H9 (cell line): Measurements from ENCODE around the gene GFER. TPM values are rescaled to one million over a fixed set of nuclear protein-coding genes. Genes with fewer than 3 reads are reported as not detected.

Source experiments
- DNase-seq: peaks from one replicate; pipeline ENCODE4 v3.0.0-alpha.2; 2017
- H2AFZ ChIP-seq: one replicate; pipeline ENCODE4 v1.6.1; 2013; ENCODE audit warnings: mild to moderate bottlenecking, low read length, control low read depth, moderate library complexity
- H2AK5ac ChIP-seq: 2 replicates; pipeline ENCODE4 v1.6.1; 2013; ENCODE audit warnings: low read length, control low read depth, mixed read lengths; ENCODE audit not compliant: insufficient read length
- H2BK120ac ChIP-seq: one replicate; pipeline ENCODE4 v1.6.1; 2013; ENCODE audit warnings: low read depth, mild to moderate bottlenecking, low read length, control low read depth, inconsistent platforms; ENCODE audit not compliant: poor library complexity, severe bottlenecking
- H2BK12ac ChIP-seq: 2 replicates; pipeline ENCODE4 v1.6.1; 2013; ENCODE audit warnings: low read length, control low read depth, mixed read lengths, low read depth; ENCODE audit not compliant: insufficient read length
- H2BK15ac ChIP-seq: 2 replicates; pipeline ENCODE4 v1.6.1; 2013; ENCODE audit warnings: low read depth, low read length, control low read depth
- H2BK20ac ChIP-seq: one replicate; pipeline ENCODE4 v1.6.1; 2013; ENCODE audit warnings: low read depth, mild to moderate bottlenecking, low read length, control low read depth, inconsistent platforms; ENCODE audit not compliant: poor library complexity, severe bottlenecking
- H2BK5ac ChIP-seq: 2 replicates; pipeline ENCODE4 v1.6.1; 2013; ENCODE audit warnings: low read length, control low read depth, mixed read lengths; ENCODE audit not compliant: insufficient read length
- H3K14ac ChIP-seq: 2 replicates; pipeline ENCODE4 v1.6.1; 2013; ENCODE audit warnings: low read length, control low read depth; ENCODE audit not compliant: insufficient read depth
- H3K18ac ChIP-seq: 2 replicates; pipeline ENCODE4 v1.6.1; 2013; ENCODE audit warnings: low read depth, mild to moderate bottlenecking, mixed read lengths, low read length, control low read depth; ENCODE audit not compliant: insufficient read length
- H3K23ac ChIP-seq: 2 replicates; pipeline ENCODE4 v1.6.1; 2013; ENCODE audit warnings: low read length, control low read depth, mixed read lengths, low read depth; ENCODE audit not compliant: insufficient read length
- H3K23me2 ChIP-seq: 2 replicates; pipeline ENCODE4 v1.6.1; 2013; ENCODE audit warnings: low read depth, mild to moderate bottlenecking, mixed read lengths, low read length, control low read depth; ENCODE audit not compliant: insufficient read length, poor library complexity, severe bottlenecking
- H3K27ac ChIP-seq: 2 replicates; pipeline ENCODE4 v1.5.1; 2013; ENCODE audit warnings: low read length, control low read depth, mixed read lengths, low read depth; ENCODE audit not compliant: insufficient read length
- H3K27me3 ChIP-seq: 2 replicates; pipeline ENCODE4 v1.6.1; 2013; ENCODE audit warnings: low read length, control low read depth, inconsistent platforms; ENCODE audit not compliant: insufficient read depth
- H3K4ac ChIP-seq: 2 replicates; pipeline ENCODE4 v1.6.1; 2013; ENCODE audit warnings: low read depth, mild to moderate bottlenecking, control low read depth, inconsistent platforms, low read length, moderate library complexity
- H3K4me1 ChIP-seq: 2 replicates; pipeline ENCODE4 v1.6.1; 2013; ENCODE audit warnings: low read length, control low read depth, inconsistent platforms; ENCODE audit not compliant: insufficient read depth
- H3K4me2 ChIP-seq: 2 replicates; pipeline ENCODE4 v1.6.1; 2013; ENCODE audit warnings: low read length, control low read depth, mixed read lengths; ENCODE audit not compliant: insufficient read length, insufficient read depth
- H3K56ac ChIP-seq: 2 replicates; pipeline ENCODE4 v1.6.1; 2013; ENCODE audit warnings: low read depth, mild to moderate bottlenecking, mixed read lengths, low read length, control low read depth; ENCODE audit not compliant: insufficient read length
- H3K79me1 ChIP-seq: 2 replicates; pipeline ENCODE4 v1.6.1; 2013; ENCODE audit warnings: low read depth, mild to moderate bottlenecking, moderate library complexity, low read length, control low read depth, inconsistent platforms; ENCODE audit not compliant: insufficient read depth, poor library complexity, severe bottlenecking
- H3K79me2 ChIP-seq: 2 replicates; pipeline ENCODE4 v1.6.1; 2013; ENCODE audit warnings: low read length, control low read depth, inconsistent platforms; ENCODE audit not compliant: insufficient read depth
- H3K9ac ChIP-seq: 2 replicates; pipeline ENCODE4 v1.6.1; 2013; ENCODE audit warnings: low read length, control low read depth, mixed read lengths; ENCODE audit not compliant: insufficient read length; ENCODE audit errors: extremely low read depth
- H3K9me3 ChIP-seq: one replicate; pipeline ENCODE4 v1.6.1; 2013; ENCODE audit warnings: low read depth, low read length, inconsistent platforms; ENCODE audit not compliant: control insufficient read depth
- H3T11ph ChIP-seq: one replicate; pipeline ENCODE4 v1.6.1; 2013; ENCODE audit warnings: mild to moderate bottlenecking, low read length, control low read depth, inconsistent platforms
- H4K20me1 ChIP-seq: one replicate; pipeline ENCODE4 v1.6.1; 2013; ENCODE audit not compliant: control insufficient read depth, insufficient read length, insufficient read depth
- H4K5ac ChIP-seq: 2 replicates; pipeline ENCODE4 v1.6.1; 2013; ENCODE audit warnings: low read depth, mild to moderate bottlenecking, mixed read lengths, low read length, control low read depth; ENCODE audit not compliant: insufficient read length
- H4K8ac ChIP-seq: replicated peaks from 2 replicates; pipeline ENCODE4 v1.6.1; 2013; ENCODE audit warnings: low read length, control low read depth, mixed read lengths, low read depth; ENCODE audit not compliant: insufficient read length
- H4K91ac ChIP-seq: 2 replicates; pipeline ENCODE4 v1.6.1; 2013; ENCODE audit warnings: low read depth, mild to moderate bottlenecking, moderate library complexity, mixed read lengths, low read length, control low read depth; ENCODE audit not compliant: insufficient read length
- H3K27ac Mint-ChIP-seq, 3 experiments: 2 replicates in 2 of 3; 3 replicates in 1 of 3; pipeline ENCODE4 v1.8.0; 2020 to 2021; ENCODE audit warnings: mixed read lengths in 3 of 3, mild to moderate bottlenecking in 1 of 3, moderate library complexity in 1 of 3
- H3K27me3 Mint-ChIP-seq: 2 replicates; pipeline ENCODE4 v1.8.0; 2021; ENCODE audit warnings: low read depth, mild to moderate bottlenecking, moderate library complexity, mixed read lengths
- H3K36me3 Mint-ChIP-seq, 3 experiments: 2 replicates in 2 of 3; 3 replicates in 1 of 3; pipeline ENCODE4 v1.8.0; 2020 to 2021; ENCODE audit warnings: low read depth in 3 of 3, mixed read lengths in 3 of 3; ENCODE audit not compliant: insufficient read depth in 1 of 3
- H3K4me1 Mint-ChIP-seq, 2 experiments: 2 replicates each; pipeline ENCODE4 v1.8.0; 2020; ENCODE audit warnings: mixed read lengths in 2 of 2
- H3K4me3 Mint-ChIP-seq, 2 experiments: 2 replicates in 1 of 2; 3 replicates in 1 of 2; pipeline ENCODE4 v1.8.0; 2020 to 2021; ENCODE audit warnings: mild to moderate bottlenecking in 2 of 2, mixed read lengths in 2 of 2, moderate library complexity in 1 of 2
- H3K9me3 Mint-ChIP-seq, 2 experiments: 2 replicates in 1 of 2; 3 replicates in 1 of 2; pipeline ENCODE4 v1.8.0; 2020; ENCODE audit warnings: mild to moderate bottlenecking in 2 of 2, mixed read lengths in 2 of 2, moderate library complexity in 1 of 2
- WGBS: extraction: QIAGEN DNeasy Blood & Tissue Kit; methylation state at CpG from one replicate; pipeline ENCODE4 v1.1.7; 2013; ENCODE audit warnings: missing lambda C conversion rate, low lambda C conversion rate, mixed read lengths; ENCODE audit not compliant: insufficient read length; ENCODE audit errors: extremely low coverage; 5-methylcytosine and 5-hydroxymethylcytosine counted together
- total RNA-seq: library from RNA; stranded (reverse); gene quantifications from 2 replicates; pipeline ENCODE4 v1.2.1, GENCODE V29; 2021
- TF ChIP-seq, protein P1 (sequence below): fragments of 200-600 bp; sonication (generic); conservative IDR thresholded peaks from 3 replicates; pipeline ENCODE4 v1.8.0; 2021; ENCODE audit warnings: antibody characterized with exemption, mild to moderate bottlenecking

The GFER gene
- total RNA-seq, 1 experiment from 2014 or later, result 49.1 TPM

GRCh38 chr16:2037115-2037514 lies 53.1 kb downstream of the GFER start:
- H2BK5ac ChIP-seq, result no peak overlapping the region
- H3K79me2 ChIP-seq, result no peaks in the 10 kb centered on the region
- H2BK20ac ChIP-seq, result no peak overlapping the region
- no peaks in the 10 kb centered on the region for H3K9me3 ChIP-seq
- H2BK120ac ChIP-seq, result no peak overlapping the region
- no peak overlapping the region for H2AFZ ChIP-seq
- H2BK12ac ChIP-seq, result no peak overlapping the region
- no peaks in the 10 kb centered on the region for H3K23me2 ChIP-seq
- no peak overlapping the region for H3K14ac ChIP-seq
- H3K4me1 ChIP-seq, result no peaks in the 10 kb centered on the region
- no peaks in the 10 kb centered on the region for H3K27me3 Mint-ChIP-seq
- no peaks in the 10 kb centered on the region for H3K79me1 ChIP-seq
- no peak overlapping the region for H3K4me2 ChIP-seq
- DNase-seq, result no peak
- H3T11ph ChIP-seq, result no peak overlapping the region
- no peak overlapping the region for H3K27ac ChIP-seq
- H4K8ac ChIP-seq, result no peak overlapping the region
- H3K9me3 Mint-ChIP-seq, result no peaks in the 10 kb centered on the region
- no peak overlapping the region for H3K27ac Mint-ChIP-seq
- no peak overlapping the region for H3K4me3 Mint-ChIP-seq
- H4K5ac ChIP-seq, result no peak overlapping the region
- no peak overlapping the region for H4K91ac ChIP-seq
- TF ChIP-seq, protein P1, sequence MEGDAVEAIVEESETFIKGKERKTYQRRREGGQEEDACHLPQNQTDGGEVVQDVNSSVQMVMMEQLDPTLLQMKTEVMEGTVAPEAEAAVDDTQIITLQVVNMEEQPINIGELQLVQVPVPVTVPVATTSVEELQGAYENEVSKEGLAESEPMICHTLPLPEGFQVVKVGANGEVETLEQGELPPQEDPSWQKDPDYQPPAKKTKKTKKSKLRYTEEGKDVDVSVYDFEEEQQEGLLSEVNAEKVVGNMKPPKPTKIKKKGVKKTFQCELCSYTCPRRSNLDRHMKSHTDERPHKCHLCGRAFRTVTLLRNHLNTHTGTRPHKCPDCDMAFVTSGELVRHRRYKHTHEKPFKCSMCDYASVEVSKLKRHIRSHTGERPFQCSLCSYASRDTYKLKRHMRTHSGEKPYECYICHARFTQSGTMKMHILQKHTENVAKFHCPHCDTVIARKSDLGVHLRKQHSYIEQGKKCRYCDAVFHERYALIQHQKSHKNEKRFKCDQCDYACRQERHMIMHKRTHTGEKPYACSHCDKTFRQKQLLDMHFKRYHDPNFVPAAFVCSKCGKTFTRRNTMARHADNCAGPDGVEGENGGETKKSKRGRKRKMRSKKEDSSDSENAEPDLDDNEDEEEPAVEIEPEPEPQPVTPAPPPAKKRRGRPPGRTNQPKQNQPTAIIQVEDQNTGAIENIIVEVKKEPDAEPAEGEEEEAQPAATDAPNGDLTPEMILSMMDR, result no peak
- no peaks in the 10 kb centered on the region for H4K20me1 ChIP-seq
- H3K56ac ChIP-seq, result no peak overlapping the region
- H2AK5ac ChIP-seq, result no peak overlapping the region
- no peak overlapping the region for H3K18ac ChIP-seq
- H3K4ac ChIP-seq, result no peak overlapping the region
- no peak overlapping the region for H3K9ac ChIP-seq
- H3K27me3 ChIP-seq, result no peaks in the 10 kb centered on the region
- H2BK15ac ChIP-seq, result no peak overlapping the region
- peaks cover 7 to 9% of the 10 kb centered on the region in 2 experiments for H3K4me1 Mint-ChIP-seq
- no peaks in the 10 kb centered on the region; a peak in 3 of 7 replicates for H3K36me3 Mint-ChIP-seq
- no peak overlapping the region for H3K23ac ChIP-seq
- WGBS, result no CpG with 5 or more reads among the region's 15 CpGs

Other genes starting within 250 kb of the GFER start
- 76.9 and 81.9 TPM in 2 replicates for gene NME3, start 212.7 kb upstream of the GFER start, total RNA-seq
- gene EME2, start 211.4 kb upstream of the GFER start, total RNA-seq, result 60.4 and 63.6 TPM in 2 replicates
- gene MRPS34, start 211.1 kb upstream of the GFER start, total RNA-seq, result 199 and 205 TPM in 2 replicates
- 19.9 and 20.0 TPM in 2 replicates for gene SPSB3, start 201.6 kb upstream of the GFER start, total RNA-seq
- gene NUBP2, start 201.2 kb upstream of the GFER start, total RNA-seq, result 67.7 and 69.4 TPM in 2 replicates
- gene IGFALS, start 190.5 kb upstream of the GFER start, total RNA-seq, result not detected in 2 replicates
- 30.0 and 31.0 TPM in 2 replicates for gene HAGH, start 157.4 kb upstream of the GFER start, total RNA-seq
- 13.2 and 16.2 TPM in 2 replicates for gene FAHD1, start 157.0 kb upstream of the GFER start, total RNA-seq
- gene MEIOB, start 112.0 kb upstream of the GFER start, total RNA-seq, result 1.3 and 1.6 TPM in 2 replicates
- not detected in 2 replicates for gene HS3ST6, start 65.8 kb upstream of the GFER start, total RNA-seq
- 24.3 and 25.7 TPM in 2 replicates for gene MSRB1, start 41.0 kb upstream of the GFER start, total RNA-seq
- gene RPL3L, start 29.5 kb upstream of the GFER start, total RNA-seq, result 0.11 and 0.31 TPM in 2 replicates
- 191 and 192 TPM in 2 replicates for gene NDUFB10, start 24.7 kb upstream of the GFER start, total RNA-seq
- gene RPS2, start 19.4 kb upstream of the GFER start, total RNA-seq, result 3,874 and 3,923 TPM in 2 replicates
- gene RNF151, start 17.3 kb upstream of the GFER start, total RNA-seq, result 0.28 TPM in 1 of 2 replicates, not detected in the other
- gene TBL3, start 12.1 kb upstream of the GFER start, total RNA-seq, result 53.3 and 54.0 TPM in 2 replicates
- 1.3 and 1.7 TPM in 2 replicates for gene NOXO1, start 2.7 kb upstream of the GFER start, total RNA-seq
- 11.9 and 12.1 TPM in 2 replicates for gene SYNGR3, start 5.8 kb downstream of the GFER start, total RNA-seq
- gene ZNF598, start 25.6 kb downstream of the GFER start, total RNA-seq, result 64.2 and 70.9 TPM in 2 replicates
- 7.1 and 10.2 TPM in 2 replicates for gene NPW, start 35.6 kb downstream of the GFER start, total RNA-seq
- gene NHERF2, start 42.7 kb downstream of the GFER start, total RNA-seq, result 15.3 and 18.4 TPM in 2 replicates
- gene NTHL1, start 63.6 kb downstream of the GFER start, total RNA-seq, result 52.0 and 54.0 TPM in 2 replicates
- gene TSC2, start 63.8 kb downstream of the GFER start, total RNA-seq, result 122 and 125 TPM in 2 replicates
- gene PKD1, start 151.7 kb downstream of the GFER start, total RNA-seq, result 73.5 and 88.0 TPM in 2 replicates
- gene RAB26, start 164.4 kb downstream of the GFER start, total RNA-seq, result 2.4 and 3.0 TPM in 2 replicates
- 105 and 108 TPM in 2 replicates for gene TRAF7, start 171.6 kb downstream of the GFER start, total RNA-seq
- gene CASKIN1, start 212.4 kb downstream of the GFER start, total RNA-seq, result 7.9 and 9.3 TPM in 2 replicates
- gene MLST8, start 221.3 kb downstream of the GFER start, total RNA-seq, result 74.5 and 75.9 TPM in 2 replicates
- gene BRICD5, start 226.7 kb downstream of the GFER start, total RNA-seq, result 10.8 and 11.9 TPM in 2 replicates
- 37.4 and 38.3 TPM in 2 replicates for gene PGP, start 230.6 kb downstream of the GFER start, total RNA-seq
- gene E4F1, start 239.4 kb downstream of the GFER start, total RNA-seq, result 35.9 and 37.6 TPM in 2 replicates